T-helper 9 cell (primary cell): ENCODE results near the gene CIPC.

Experiments used
- DNase-seq: peaks from one replicate; pipeline ENCODE4 v3.0.0-alpha.2; 2020
- total RNA-seq, 2 donors: gene quantifications; one replicate each; lab custom pipeline; 2026; lab: John Stamatoyannopoulos, UW

The CIPC gene
- total RNA-seq = 16.4 to 18.3 reads per million in 2 donors

GRCh38 chr14:77097700-77098528 lies at the start of gene CIPC:
Gene CIPC (plus strand): TSS chr14:77098258. CDS start chr14:77105709, 7,451 bp downstream.
- peak; percentile 98 for DNase-seq

- DNase-seq = no peak
Observed at GRCh38 chr14:77051116-77051515, 46.9 kb upstream of the CIPC start.

GRCh38 chr14:77052281-77053044 lies 45.6 kb upstream of the CIPC start:
- no peak for DNase-seq

- peak; percentile 72 for DNase-seq
Observed at GRCh38 chr14:77053046-77053841, 44.8 kb upstream of the CIPC start.

GRCh38 chr14:77055306-77055705 lies 42.8 kb upstream of the CIPC start:
- DNase-seq = no peak

GRCh38 chr14:77055981-77056380 lies 42.1 kb upstream of the CIPC start:
- DNase-seq = no peak

GRCh38 chr14:77058117-77058516 lies 39.9 kb upstream of the CIPC start:
- no peak for DNase-seq

- DNase-seq = no peak
Observed at GRCh38 chr14:77058785-77059184, 39.3 kb upstream of the CIPC start.

GRCh38 chr14:77059276-77059915 lies 38.7 kb upstream of the CIPC start:
- DNase-seq = no peak

- no peak for DNase-seq
Observed at GRCh38 chr14:77061630-77062257, 36.3 kb upstream of the CIPC start.

GRCh38 chr14:77062261-77062660 lies 35.8 kb upstream of the CIPC start:
- DNase-seq = no peak

GRCh38 chr14:77063571-77064171 lies 34.4 kb upstream of the CIPC start:
- DNase-seq = no peak

GRCh38 chr14:77064521-77065178 lies 33.4 kb upstream of the CIPC start:
- DNase-seq = no peak

- DNase-seq = no peak
Observed at GRCh38 chr14:77065851-77066577, 32.0 kb upstream of the CIPC start.

GRCh38 chr14:77066578-77067172 lies 31.4 kb upstream of the CIPC start:
- DNase-seq = no peak

- DNase-seq = peak; percentile 50
Observed at GRCh38 chr14:77067632-77068516, 30.2 kb upstream of the CIPC start.

GRCh38 chr14:77068517-77069200 lies 29.4 kb upstream of the CIPC start:
- no peak for DNase-seq

GRCh38 chr14:77069551-77069950 lies 28.5 kb upstream of the CIPC start:
- DNase-seq = no peak
